ENCODE data around the gene GNAI2.

Gene GNAI2

DNA sequence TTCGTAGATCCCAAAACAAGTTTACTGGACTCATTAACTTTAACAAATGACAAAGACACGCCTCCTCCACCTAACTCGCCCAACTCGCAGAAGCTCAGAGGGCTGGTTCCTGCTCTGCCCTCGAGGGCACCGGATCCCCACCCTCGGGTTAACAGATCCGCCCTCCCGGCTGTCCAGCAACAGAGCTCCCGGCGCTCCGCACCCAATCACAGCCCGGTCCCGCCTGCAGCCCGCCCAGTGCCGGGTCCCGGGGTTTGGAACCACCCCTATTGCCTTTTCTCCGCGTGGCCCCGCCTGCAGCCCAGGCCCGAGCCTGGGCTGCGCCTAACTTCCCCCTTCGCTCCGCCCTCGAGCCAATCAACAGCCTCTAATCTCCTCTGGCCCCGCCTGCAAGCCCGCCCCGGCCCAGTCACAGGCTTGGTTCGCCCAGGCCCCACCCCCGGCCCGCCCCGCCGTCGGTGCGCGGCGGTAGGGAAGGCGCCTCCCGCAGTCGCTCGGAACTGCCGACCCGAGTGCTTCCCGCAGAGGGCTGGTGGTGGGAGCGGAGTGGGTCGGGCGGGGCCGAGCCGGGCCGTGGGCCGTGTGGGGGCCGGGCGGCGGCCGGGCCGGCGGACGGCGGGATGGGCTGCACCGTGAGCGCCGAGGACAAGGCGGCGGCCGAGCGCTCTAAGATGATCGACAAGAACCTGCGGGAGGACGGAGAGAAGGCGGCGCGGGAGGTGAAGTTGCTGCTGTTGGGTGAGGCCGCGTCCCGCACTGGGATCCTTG, at the start of gene GNAI2:
Gene GNAI2 (plus strand): TSS at position 489 of the 768 bp plus-strand sequence. CDS start 132 bp downstream, at position 621.
- peak; percentile 97 to 98 for DNase-seq (ENCODE audit: low read depth in 2 of 2)

DNA sequence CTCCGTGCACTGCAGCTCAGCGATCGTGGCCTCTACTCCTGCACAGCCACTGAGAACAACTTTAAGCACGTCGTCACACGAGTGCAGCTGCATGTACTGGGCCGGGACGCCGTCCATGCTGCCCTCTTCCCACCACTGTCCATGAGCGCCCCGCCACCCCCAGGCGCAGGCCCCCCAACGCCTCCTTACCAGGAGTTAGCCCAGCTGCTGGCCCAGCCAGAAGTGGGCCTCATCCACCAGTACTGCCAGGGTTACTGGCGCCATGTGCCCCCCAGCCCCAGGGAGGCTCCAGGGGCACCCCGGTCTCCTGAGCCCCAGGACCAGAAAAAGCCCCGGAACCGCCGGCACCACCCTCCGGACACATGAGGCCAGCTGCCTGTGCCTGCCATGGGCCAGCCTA, 48.3 kb upstream of the GNAI2 start:
- DNase-seq (ENCODE audit: low read depth in 2 of 2), result no peak

DNA sequence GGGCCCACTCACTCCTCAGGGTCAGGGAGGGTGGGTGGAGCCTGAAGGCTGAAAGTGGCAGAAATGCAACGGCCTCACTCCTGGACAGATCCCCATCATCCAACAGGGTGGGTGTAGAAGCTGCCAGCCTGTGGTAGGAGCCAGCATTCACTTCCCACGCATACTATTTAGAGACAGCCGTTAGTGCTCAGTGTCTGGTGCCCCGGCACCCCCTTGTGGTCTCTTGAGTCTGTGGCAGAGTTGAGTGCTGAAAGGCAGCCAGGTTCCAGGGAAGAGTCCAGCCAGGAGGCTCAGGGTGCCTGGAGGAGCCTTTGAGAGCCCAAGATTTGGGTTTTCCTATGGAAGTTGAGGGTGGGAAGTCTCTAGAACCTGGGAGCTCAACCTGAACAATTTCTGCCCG, 46.7 kb upstream of the GNAI2 start:
- DNase-seq (ENCODE audit: low read depth in 2 of 2), result no peak

DNA sequence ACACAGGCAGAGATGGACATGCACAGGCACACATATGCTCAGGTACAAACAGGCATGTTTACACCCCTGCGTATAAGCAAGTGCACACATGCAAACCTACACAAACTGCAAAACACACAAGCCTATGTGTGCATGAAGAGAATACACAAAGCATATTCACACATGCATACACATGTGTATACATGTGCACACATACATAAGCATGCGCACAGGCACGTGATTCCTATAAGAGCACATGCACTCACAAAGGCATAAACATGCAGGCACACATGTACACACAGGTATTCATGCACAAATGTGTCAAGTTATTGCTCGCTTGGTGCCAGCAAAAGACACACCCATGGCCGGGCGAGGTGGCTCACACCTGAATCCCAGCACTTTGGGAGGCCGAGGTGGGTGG, 46.0 kb upstream of the GNAI2 start:
- DNase-seq (ENCODE audit: low read depth in 2 of 2), result no peak

DNA sequence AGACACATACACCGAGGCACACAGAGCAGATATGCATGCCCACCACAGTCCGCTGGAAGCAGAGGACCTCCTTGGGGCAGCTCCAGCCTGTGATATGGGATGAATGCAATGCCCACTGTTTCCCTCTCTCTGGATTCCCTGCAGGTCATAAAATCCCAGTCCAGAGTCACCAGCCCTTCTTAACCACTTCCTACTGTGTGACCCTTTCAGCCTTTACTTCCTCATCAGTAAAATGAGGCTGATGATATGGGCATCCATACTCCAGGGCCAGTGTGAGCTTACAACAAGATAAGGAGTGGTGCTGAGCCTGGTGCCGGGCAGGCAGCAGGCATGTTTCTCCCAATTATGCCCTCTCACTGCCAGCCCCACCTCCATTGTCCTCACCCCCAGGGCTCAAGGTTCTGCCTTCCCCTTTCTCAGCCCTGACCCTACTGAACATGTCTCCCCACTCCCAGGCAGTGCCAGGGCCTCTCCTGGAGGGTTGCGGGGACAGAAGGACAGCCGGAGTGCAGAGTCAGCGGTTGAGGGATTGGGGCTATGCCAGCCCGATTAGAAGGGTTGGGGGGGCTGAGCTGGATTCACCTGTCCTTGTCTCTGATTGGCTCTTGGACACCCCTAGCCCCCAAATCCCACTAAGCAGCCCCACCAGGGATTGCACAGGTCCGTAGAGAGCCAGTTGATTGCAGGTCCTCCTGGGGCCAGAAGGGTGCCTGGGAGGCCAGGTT, 44.9 kb upstream of the GNAI2 start, which contains the start of gene GNAT1:
Gene GNAT1 (plus strand): TSS at position 675 of the 725 bp plus-strand sequence. CDS start 116 bp downstream, outside the sequence.
- no peak for DNase-seq (ENCODE audit: low read depth in 2 of 2)

DNA sequence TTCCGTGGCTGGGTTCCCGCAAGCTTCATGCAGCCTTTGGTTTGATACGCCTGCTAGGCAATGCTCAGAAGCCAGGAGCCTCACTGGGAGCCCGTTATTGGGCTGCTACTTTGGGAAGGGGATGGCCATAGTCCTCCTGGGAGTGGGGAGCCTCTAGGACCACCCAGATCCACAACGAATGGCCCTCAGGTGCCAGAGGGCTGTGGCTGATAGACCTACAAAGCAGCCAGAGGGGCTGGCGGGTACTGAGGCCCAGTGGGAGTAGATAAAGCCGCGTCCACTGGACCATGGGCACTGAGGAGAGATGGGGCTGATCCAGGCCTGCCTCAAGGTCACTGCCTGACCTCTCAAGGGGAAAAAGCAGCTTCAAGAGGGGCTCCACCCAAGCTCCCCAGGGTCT, 43.9 kb upstream of the GNAI2 start:
- DNase-seq (ENCODE audit: low read depth in 2 of 2), result no peak

DNA sequence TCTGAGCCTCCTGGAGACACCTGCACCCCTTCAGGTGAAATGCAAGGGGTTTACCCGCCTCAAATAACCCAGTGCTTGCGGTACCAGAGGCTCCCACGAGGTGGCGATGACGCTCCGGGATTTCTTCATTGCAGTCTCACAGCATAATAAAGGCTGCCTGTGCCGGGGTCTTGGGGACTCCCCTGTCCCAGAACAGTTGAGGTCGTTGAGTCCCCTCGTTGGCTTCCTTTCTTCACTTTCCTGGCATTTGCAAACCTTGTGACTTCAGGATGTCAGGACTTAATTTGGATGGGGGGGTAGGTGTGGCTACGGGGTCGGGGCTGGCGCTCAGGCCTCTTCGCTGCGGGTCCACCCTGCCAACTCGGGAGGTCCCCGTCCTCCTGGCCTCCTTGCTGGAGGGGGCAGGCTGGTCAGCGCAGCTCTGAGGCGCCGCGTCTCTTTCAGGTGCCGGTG, 43.3 kb upstream of the GNAI2 start:
- DNase-seq (ENCODE audit: low read depth in 2 of 2), result peak; percentile 55 to 84

DNA sequence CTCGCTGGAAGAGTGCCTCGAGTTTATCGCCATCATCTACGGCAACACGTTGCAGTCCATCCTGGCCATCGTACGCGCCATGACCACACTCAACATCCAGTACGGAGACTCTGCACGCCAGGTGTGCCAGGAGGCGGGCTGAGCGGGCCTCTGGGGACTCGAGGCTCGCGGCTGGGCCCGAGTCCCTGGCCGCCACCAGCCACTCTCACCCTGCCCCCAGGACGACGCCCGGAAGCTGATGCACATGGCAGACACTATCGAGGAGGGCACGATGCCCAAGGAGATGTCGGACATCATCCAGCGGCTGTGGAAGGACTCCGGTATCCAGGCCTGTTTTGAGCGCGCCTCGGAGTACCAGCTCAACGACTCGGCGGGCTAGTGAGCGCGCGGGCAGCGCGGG, 42.7 kb upstream of the GNAI2 start:
- DNase-seq (ENCODE audit: low read depth in 2 of 2), result no peak

DNA sequence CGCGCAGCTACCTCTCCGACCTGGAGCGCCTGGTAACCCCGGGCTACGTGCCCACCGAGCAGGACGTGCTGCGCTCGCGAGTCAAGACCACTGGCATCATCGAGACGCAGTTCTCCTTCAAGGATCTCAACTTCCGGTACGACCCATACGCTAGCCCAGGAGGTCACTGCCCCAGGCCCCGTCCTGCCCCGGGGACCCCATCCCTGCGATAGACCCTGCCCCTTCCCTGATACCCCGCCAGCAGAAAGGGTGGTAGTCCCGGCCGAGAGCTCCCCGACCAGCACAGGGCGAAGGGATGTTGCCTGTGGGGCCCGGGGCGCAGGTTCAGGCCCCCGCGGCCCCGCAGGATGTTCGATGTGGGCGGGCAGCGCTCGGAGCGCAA, 42.3 kb upstream of the GNAI2 start:
- no peak for DNase-seq (ENCODE audit: low read depth in 2 of 2)

DNA sequence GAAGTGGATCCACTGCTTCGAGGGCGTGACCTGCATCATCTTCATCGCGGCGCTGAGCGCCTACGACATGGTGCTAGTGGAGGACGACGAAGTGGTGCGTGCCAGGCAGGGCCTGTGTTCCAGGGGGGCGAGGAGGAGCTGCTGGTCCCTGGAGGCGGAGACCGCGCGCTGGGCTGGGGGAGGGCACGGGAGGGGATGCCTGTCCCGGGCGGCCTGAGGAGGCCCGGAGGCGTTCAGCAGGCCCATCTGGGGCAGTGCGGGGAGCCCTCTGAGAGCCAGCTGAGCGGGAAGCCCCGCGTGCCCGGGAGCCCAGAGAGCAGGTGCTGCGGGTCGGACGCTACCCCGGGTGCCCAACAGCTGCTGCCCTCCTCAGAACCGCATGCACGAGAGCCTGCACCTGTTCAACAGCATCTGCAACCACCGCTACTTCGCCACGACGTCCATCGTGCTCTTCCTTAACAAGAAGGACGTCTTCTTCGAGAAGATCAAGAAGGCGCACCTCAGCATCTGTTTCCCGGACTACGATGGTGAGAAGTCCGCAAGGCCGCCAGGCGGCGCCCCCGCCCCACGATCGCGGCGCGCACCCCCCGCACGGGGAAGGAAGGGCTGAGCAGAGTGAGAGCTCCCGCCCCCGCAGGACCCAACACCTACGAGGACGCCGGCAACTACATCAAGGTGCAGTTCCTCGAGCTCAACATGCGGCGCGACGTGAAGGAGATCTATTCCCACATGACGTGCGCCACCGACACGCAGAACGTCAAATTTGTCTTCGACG, 41.7 kb upstream of the GNAI2 start:
- peak; percentile 69 to 72 for DNase-seq (ENCODE audit: low read depth in 2 of 2)

DNA sequence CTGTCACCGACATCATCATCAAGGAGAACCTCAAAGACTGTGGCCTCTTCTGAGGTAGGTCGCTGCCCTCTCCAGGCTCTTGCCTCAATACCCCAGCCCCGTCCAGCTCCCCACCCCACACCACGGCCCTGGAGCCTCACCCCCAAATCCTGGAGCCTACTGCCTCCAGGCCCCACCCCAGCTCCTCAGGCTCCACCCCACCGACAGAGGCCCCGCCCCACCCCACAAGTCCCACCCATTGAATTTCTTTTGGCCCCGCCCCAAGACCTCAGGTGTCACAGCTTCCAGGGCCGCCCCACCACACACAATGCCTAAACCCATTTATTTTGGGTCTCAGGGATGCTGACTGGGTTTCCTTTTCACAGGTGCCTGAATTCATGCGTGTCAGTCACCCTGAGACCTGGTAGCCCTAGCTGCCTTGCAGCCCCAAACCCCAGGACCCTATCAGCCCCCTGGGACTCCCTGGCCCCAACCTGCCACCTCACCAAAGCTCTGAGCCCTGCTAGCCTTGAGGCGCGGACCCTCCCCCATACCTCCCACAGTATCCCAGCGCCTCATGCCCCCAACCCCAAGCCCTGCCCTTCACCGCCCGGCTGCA, 41.0 kb upstream of the GNAI2 start:
- no peak for DNase-seq (ENCODE audit: low read depth in 2 of 2)

DNA sequence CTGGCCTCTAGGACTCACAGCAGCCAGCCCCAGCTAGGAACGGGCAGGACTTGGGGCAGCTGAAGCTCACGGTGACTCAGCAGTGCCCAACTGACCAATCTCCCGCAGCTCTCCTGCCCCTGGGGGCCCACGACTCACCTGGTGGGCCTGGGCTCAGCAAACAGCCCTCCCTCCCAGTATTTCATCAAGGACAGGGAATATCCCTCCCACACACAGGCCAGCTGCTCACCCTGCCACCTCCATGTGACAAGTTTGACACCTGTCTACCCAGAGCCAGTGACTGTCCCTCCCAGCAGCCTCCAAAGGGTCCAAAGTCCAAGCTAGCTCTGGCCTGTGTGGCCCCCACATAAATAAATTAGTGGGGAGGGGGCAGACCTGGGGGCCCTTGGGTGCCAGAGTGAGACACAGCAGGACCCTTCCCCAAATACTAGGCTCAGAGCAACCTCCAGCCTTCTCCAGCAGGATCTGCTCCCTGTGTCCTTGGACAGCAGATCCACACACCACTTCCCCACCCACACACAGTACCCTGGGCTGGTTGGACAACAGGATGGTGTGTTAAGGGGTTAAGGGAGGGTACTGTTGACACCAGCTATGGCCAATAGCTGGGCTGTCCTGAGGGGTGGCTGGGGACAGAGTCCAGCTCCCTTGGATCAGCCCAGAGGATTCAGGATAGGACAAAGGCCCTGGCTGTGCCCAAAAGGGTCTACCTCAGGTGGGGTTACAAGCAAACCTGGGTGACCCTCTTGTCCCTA, 40.3 kb upstream of the GNAI2 start:
- DNase-seq (ENCODE audit: low read depth in 2 of 2), result no peak

DNA sequence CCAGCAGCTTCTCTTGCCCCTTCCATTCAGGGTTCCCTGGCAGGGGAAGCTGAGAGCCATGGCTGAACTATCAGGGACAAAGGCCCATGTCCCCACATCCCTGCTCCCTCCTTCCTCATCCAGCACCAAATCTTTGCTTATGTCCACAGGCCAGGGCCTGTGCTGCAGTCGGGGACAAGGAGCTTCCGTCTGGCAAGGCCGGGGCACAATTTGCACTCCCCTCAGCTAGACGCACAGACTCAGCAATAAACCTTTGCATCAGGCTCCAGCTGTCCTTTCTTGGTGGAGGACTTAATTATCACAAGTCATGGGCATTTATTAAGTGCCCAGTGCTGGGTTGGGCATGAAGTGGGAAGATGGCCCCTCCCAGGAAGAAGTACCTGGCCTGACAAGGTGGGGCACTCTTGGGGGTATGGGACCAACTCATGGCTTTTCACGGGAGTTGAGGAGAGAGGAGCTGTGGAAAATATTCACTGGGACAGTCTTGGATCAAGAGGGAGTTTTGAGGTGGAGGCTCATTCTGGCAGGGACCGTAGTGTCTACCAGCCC, 39.7 kb upstream of the GNAI2 start:
- DNase-seq (ENCODE audit: low read depth in 2 of 2), result no peak

DNA sequence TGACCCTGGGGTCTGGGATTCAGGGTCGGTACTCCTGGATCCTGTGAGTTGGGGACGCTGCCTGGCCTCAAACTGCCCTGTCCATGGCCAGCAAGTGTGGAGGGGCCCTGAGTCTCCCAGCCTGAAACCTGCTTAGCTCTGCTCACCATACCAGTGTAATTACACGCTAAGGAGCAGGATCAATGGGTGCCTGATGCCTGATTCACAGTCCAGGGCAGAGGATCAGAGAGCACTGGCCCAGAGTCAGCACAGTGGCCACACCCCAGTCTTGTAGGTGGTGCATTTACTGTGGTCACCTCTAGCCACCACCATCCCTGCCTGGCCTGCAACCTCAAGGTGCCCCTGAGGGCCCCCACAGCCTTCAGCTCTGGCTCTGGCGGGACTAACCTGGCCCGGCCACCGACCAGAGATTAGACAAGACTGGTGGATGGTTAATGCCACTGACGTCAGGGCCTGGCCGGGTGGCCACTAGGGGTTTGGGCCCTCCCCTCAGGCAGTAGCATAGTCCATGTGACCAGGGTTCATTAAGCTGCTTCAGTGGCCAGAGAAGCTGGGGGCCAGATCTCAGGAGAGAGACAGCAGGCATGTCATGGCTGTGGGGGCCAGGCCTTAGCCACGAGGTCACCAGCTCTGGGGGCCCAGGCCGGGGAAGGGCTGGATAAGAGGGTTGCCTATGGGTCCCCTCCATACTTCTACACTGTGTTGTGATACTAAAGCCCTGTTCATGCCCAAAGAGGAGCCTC, 34.3 kb upstream of the GNAI2 start:
- DNase-seq (ENCODE audit: low read depth in 2 of 2), result no peak

DNA sequence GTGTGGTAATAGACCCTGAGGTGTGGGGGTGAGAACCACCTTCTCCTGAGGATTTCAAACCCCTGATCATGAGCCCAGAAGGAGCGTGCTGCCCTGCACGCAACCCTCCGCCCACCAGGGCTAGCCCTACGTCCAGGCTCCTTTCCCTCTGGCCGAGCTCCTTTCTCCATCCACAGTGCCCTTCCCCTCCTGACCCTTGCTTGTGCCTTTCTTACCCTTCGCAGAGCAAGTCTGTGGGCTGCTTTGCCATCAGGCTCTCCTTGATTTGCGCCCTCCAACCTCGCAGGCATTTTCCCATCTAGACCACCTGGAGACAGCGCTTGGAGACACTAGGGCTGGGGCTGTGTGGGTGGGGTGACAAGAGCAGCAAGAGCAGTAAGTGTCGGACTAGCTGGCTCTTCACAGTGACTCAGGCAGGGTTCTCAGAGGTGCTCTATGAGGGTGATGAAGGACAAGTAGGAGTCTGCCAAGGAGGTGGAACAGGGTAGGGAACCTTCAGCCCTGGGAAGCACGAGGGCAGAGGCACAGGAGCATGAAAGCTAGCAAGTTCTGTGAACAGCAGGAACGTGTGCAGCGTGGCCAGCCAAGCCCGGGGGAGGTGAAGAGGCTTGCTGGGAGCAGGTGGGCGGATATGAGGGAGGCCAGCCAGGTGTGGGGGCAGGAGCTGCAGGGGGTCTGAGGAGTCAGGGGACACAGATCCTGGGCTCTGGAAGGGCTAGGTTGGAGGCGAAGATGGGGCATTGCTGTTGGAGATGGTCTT, 33.5 kb upstream of the GNAI2 start:
- no peak for DNase-seq (ENCODE audit: low read depth in 2 of 2)

DNA sequence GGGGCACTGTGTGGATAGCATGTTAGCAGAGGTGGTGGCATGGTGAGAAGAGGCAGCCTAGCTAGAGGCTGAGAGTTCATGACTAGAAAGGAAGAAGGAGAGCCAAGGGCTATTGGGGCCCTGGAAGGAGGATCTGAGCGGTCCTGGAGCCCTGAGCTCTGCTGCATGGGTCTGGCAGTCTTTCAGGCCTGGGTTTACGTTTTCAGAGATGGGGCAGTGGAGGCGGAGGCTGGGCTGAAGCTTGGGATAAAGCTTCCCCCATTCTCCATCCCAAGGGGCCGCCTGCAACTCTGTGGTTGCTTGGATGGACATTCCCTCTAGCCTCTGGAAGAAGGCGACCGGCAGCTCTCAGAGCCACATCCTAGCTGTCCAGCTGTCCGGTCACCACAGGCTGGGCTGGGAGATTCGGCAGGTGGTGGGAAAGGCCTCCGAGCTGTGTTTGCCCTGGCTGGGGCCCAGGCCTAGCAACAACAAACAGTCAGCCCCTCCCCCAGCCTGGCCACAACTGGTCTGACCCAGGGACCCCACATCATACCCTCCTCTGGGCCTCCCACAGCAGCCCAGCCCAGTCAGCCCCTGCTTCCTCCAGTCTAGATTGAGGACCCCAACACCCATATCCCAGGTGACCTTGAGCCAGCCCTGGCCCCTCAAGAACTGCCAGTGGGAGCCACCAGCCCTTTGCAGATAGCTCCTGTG, 32.7 kb upstream of the GNAI2 start:
- no peak for DNase-seq (ENCODE audit: low read depth in 2 of 2)

DNA sequence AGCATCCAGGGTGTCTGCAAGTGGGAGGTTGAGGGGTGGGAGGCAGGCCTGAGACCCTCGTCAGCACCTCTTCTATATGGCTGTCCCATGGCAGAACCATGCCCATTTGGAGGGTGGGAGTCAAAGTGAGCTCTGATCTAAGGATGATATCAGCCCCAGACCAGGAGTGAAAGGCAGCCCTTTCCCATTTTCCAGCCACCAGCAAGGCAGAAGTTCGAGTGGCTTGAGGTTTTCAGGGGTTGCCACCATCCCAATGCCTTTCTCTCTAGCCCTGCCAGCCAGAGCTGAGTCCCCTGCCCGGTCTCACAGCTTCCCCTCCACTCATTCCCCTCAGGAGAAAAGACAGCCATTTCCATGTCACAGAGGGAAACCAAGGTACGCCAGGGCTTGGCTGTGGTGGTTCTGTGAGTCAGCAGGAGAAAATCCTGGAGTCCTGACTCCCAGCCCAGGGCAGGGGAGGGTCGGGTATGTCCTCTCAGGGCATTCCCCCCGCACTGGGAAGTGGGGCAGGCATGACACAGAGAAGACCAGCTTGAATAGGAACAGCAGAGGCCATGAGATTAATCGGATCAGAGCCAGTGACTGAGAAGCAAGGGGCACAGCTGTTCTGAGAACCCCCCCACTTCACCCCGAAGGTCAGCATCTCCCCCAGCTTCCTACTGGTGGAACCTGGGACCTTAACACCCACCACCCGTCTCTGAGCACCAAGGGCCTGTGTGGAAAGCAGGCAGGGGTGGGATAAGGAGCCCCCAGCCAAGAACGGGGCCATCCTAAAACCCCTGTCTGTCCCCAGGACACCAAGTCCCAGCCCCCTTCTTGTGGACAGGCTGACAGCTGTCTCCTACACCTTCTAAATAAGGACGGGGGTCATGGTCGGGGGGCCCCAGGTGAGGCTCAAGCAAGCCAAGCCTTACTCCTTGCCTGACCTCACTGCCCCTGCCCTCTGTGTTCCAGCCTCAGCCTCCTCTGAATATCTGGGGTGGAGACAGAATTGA, 31.9 kb upstream of the GNAI2 start:
- DNase-seq (ENCODE audit: low read depth in 2 of 2), result no peak
